Measurements from ENCODE around the gene ZFP64.

- TF ChIP-seq CTCF (conservative IDR thresholded peaks at IDR 0.05; ENCODE audit: low read length) (no peak), EZH2phosphoT487 (IDR thresholded peaks at IDR 0.05; ENCODE audit: borderline replicate concordance) (no peak)
Observed at GRCh38 chr20:52212943-52213342, 21.4 kb upstream of the ZFP64 start.
